RKO (cell line): ENCODE data around the gene CFAP74.

Source experiments
- DNase-seq: peaks from one replicate; pipeline ENCODE4 v3.0.0-alpha.2; 2016; ENCODE audit warnings: low spot score

The CFAP74 gene

DNA sequence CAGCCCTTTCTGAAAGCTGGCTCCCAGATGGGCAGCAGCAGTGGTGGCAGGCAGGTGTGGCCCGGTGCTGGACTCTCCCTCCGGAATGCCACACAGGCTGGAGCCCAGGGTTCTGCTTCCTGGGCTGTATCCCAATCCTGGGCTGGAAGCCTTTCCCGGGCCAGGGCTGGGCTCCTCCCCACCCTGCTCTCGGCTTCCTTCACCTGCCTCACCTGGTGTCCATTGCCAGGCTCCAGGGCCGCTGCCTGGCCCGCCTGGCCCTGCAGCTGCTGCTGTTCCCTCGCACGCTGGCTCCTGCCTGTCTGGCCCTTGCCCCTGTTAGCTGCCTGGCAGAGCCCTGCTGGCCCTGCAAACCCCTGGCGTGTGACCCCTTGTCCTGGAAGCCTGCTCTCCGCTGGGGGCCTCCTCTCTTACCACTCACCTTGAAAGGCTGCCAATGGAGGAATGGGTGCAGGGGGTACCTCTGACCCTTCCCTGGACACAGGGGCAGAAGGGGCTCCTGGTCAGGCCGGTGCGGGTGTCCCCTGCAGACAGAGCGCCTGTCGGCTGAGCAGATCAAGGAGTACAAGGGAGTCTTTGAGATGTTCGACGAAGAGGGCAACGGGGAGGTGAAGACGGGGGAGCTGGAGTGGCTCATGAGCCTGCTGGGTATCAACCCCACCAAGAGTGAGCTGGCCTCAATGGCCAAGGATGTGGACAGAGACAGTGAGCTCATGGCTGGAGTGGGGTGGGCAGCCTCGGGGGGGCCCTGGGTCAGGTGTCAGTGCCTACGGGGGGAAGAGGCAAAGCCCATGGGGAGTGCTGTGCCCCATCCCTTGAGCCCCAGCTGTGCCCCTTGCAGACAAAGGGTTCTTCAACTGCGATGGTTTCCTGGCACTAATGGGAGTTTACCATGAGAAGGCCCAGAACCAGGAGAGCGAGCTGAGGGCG is 87.4 kb downstream of the CFAP74 start:
- DNase-seq = no peak

DNA sequence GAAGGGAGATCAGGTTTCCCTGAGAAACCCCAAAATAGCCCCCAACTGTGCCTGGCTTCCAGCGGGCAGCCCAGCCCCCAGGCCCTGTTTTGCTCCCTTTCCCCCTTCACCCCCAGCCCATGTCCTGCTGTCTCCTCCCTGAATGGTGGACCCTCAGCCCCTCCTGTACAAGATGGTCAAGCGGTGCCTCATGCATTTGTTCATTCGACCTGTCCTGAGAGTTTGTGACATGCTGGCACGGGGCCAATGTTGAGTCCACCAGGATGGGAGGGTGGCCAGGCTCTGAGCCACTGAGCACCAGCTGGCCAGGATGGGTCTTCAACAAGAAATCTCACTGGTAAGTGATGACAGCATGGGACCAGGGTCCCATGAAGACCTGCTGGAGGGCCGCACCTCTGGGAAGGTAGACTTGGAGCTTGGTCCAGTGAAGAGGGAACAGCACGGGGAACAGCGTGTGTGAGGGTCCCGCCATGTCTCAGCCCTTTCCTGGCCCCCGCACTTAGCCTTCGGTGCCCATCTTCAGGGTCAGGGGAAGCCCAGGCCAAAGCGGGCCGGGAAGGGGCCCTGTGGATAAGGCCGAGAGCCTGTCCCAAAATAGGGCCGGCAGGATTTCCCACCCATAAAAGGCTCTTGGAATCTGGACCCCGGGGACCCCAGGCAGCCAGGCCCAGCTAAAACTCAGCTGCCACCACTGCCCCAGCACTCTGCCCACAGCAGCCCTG is 88.5 kb downstream of the CFAP74 start, which contains the start of gene CALML6:
CALML6 (plus strand) TSS at position 290 of the 722 bp plus-strand sequence; CDS start at position 311, 21 bp downstream.
- DNase-seq = no peak

GRCh38 chr1:1914101-1914970 is 89.2 kb downstream of the CFAP74 start:
- no peak for DNase-seq

- no peak for DNase-seq
These were observed 92.1 kb downstream of the CFAP74 start for GRCh38 chr1:1911350-1912041.

GRCh38 chr1:1910651-1911331 is 92.8 kb downstream of the CFAP74 start:
- DNase-seq = no peak

DNA sequence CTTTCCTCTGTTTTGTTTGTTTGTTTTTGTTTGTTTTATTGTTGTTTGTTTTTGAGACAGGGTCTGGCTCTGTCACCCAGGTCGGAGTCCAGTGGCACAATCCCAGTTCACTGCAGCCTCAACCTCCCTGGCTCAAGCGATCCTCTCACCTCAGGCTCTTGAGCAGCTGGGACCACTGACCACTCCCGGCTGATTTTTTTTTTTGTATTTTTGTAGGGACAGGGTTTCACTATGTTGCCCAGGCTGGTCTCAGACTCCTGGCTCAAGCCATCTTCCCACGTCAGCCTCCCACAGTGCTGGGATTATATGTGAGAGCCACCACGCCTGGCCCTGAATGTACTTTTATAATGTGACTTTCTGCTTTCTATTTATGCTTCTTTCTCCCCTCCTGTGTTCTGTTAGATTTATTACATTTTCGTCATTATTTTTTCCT is 93.5 kb downstream of the CFAP74 start:
- no peak for DNase-seq

GRCh38 chr1:1908506-1908791 is 95.1 kb downstream of the CFAP74 start:
- peak; percentile 41 for DNase-seq

DNA sequence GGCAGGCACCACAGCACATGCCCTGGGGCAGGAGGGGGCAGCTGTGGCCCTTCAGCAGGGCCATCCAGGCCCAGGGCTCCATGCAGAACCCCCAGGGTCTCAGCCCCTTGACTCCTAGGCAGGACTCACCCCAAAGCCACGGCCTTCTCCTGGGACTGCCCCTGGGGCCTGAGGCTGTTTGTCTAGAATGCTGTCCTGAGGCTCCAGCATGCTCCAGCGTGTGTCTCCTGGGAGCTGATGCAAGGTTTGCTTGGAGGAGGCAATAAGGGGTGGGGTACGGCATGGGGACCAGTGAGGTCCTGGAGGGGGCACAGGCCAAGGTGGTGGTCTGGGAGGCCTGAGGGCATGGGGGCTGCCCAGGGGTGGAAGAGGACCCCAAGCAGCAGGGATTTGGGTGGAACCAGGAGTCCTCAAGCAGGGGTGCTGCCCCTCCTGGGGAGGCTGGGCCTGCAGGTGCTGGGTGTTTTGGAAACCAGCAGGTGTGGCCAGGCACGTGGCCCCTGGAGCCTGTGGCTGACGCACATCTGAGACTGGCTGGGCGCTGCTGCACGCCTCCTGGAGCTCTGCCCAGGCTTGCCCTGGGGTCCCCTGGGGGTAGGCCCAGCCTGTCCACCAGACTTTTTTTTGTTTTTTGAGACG is 96.4 kb downstream of the CFAP74 start:
- no peak for DNase-seq

DNA sequence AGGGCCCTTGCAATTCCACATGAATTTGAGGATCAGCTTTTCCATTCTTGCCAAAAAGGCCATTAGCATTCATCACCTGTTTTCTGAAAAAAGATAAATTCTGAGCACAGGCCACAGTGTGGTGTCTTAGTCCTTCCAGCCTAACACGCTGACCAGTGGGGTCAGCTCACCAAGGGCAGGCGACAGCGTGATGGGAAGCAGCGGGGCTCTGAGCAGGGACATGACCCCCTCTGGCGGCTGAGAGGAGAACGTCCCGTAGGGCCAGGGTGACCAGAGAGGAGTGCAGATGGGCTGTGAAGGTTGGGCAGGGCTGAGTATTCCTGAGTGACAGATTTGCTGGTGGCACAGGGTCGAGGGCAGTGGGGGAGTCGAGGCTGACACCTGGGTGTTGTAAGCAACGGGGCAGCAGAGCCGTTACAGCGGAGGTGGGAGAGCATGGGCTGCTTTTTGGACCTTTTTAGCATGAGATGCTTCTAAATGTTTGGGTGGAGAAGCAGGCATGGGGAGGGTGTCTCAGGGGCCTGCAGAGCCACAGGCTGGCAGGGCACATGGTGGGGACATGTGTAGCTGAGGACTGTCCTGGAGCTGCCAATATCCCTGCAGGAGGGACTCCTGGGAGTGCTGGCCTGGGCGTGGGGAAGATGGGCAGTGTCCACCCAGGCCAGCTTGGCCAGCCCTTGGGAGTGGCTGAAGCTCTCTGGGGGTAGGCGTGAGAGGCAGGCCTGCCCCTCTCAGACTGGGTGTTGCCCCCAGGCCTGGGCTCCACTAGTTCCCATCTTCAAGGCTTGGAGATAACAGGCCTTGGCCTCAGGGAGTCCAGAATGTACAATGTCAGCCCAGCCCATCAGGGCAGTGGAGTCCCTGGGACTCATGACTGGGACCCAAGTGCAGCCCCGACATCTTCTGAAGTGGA is 97.1 kb downstream of the CFAP74 start:
- peak; percentile 88 for DNase-seq

- no peak for DNase-seq
These were observed 100.4 kb downstream of the CFAP74 start for GRCh38 chr1:1903224-1903623.

GRCh38 chr1:1901641-1902294 is 101.8 kb downstream of the CFAP74 start:
- no peak for DNase-seq

DNA sequence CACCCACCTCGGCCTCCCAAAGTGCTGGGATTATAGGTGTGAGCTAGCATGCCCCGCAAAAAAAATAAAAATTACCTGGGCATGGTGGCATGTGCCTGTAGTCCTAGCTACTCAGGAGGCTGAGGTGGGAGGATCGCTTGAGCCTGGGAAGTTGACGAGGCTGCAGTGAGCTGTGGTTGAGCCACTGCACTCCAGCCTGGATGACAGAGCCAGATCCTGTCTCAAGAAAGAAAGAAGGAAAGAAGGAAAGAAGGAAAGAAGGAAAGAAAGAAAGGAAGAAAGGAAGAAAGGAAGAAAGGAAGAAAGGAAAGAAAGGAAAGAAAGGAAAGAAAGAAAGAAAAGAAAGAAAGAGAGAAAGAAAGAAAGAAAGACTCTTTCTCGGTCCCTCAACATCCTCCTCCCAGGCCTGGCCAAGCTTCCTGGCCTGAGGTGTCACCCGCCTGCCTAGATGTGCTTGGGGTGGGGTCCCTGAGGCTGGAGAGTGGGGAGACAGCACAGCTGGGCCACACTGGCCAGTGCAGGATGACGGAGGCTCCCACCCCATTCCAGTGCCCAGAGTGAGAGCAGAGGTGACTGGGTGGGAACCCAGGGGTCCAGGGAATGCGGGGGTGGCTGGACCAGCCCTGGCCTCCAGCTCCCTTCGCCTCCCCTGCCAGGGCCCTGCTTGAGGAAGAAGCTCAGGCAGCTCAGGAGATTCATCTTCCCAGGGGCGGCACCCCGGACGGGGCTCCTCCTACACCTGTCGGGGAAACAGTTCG is 102.5 kb downstream of the CFAP74 start:
- DNase-seq = no peak

GRCh38 chr1:1899967-1900327 is 103.6 kb downstream of the CFAP74 start:
- no peak for DNase-seq

DNA sequence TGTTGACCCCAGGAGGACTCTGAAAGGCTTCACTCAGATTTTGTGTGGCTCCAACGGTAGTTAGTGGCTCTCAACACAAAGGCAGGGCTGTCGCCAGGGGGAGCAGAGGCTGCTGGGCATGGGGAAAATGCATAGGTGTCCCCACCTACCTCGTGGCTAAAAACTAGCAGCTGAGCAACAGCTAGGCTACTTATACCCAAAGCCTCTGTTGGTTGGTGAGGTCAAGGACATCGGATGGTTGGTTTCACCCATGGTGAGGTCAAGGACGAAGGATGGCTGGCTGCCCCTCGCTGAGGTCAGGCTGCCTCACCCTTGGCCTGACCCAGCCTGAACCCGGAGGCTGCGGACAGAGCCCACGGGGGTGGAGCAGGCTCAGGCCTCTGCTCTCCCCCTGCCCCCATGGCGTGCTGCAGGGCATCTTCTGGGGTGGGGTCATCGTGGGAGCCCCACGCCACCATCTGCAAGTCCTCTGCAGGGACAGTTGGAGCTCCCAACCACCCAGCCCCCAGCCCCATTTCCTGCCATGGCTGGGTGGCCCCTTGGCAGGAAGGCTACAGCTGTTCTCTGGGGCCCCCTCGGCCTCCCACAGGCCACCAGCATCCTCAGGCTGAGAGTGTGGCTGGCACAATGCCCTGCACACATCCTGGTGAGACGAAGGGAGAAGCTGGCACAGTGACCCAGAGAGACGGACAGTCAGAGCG is 104.2 kb downstream of the CFAP74 start:
- DNase-seq = no peak

DNA sequence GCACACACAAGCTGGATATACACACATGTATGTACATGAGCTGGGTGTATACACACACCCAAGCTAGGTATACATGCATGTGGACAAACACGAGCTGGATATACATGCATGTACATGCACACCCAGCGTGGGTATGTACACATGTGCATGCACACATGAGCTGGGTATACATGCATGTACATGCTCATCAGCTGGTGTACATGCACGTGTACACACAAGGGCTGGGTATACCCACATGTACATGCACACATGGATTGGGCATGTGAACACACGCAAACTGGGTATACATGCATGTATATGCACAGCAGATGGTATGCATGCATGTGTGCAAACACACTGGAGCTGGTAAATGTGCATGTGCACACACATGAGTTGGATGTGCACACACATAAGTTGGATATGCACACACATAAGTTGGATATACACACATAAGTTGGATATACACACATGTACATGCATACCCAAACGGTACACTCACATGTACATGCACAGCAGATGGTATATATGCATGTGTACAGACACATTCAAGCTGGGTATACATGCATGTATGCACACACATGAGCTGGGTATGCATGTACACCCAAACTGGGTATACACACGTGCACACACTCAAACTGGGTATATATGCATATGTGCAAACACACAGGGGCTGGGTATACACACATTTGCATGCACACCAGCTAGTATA is 105.2 kb downstream of the CFAP74 start:
- DNase-seq = no peak

DNA sequence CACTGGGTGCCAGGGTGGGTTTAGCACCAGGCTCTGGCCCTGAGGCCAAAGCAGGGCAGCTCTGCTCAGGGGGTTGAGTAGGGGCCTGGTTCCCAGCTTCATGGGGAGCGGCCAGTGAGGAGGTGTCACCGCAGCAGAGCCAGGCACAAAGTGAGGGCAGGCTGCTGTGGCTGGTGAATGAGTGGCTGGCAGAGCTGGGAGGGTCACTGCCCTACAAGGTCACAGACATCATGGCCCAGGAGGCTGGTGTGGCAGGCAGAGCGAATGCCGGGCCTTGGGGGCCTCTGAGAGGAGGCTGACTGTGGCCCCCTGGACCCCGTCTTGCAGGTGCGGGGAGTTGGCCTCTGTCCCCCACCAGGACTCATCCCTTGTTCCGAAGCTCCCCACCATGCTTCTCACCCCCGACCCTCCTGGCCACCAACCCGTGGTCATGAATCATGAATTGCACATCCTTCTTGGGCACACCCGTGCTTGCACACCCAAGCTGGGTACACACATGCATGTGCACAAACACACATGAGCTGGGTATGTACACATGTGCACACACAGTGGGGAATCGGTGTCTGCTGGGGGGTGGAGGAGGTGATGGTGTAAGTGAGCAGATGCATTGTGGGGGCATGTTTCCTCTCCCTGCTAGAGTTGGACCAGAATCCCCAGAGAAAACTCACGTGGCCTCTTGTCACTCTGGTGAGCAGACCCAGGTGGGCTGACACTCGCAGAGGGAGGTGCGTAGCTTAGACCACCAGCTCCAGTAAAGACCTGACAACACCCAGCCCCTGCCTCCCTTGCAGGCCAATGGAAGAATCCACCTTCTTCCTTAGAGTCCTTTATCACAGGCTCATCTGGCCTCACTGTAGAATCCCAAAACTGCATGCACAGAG is 107.9 kb downstream of the CFAP74 start:
- DNase-seq = no peak
